Nephron progenitor cell (in vitro differentiated cells): Measurements from ENCODE around the gene ZNF169.
"Not testable (repeated sequence)": the region's sequence is repeated elsewhere in the genome, so short reads cannot be mapped to it uniquely, and the experiment has no call there.

Source experiments
- DNase-seq: peaks from one replicate; pipeline ENCODE4 v3.0.0; 2021
- H3K27ac Mint-ChIP-seq: 2 replicates; pipeline ENCODE4 v1.8.0; 2021; ENCODE audit warnings: mild to moderate bottlenecking, moderate library complexity, mixed read lengths
- H3K27me3 Mint-ChIP-seq: 2 replicates; pipeline ENCODE4 v1.8.0; 2021; ENCODE audit warnings: mild to moderate bottlenecking, low read depth, mixed read lengths; ENCODE audit not compliant: poor library complexity
- H3K36me3 Mint-ChIP-seq: 2 replicates; pipeline ENCODE4 v1.8.0; 2021; ENCODE audit warnings: low read depth, mixed read lengths
- H3K4me1 Mint-ChIP-seq: 2 replicates; pipeline ENCODE4 v1.8.0; 2021; ENCODE audit warnings: mixed read lengths
- H3K4me3 Mint-ChIP-seq: 2 replicates; pipeline ENCODE4 v1.8.0; 2021; ENCODE audit warnings: mild to moderate bottlenecking, moderate library complexity, mixed read lengths
- H3K9me3 Mint-ChIP-seq: 2 replicates; pipeline ENCODE4 v1.8.0; 2021; ENCODE audit warnings: mild to moderate bottlenecking, moderate library complexity, mixed read lengths
- TF ChIP-seq, protein P1 (sequence below): fragments of 200-600 bp; sonication (generic); IDR thresholded peaks from 2 replicates; pipeline ENCODE4 v1.5.0; 2021; ENCODE audit warnings: antibody characterized with exemption

ZNF169 gene

DNA sequence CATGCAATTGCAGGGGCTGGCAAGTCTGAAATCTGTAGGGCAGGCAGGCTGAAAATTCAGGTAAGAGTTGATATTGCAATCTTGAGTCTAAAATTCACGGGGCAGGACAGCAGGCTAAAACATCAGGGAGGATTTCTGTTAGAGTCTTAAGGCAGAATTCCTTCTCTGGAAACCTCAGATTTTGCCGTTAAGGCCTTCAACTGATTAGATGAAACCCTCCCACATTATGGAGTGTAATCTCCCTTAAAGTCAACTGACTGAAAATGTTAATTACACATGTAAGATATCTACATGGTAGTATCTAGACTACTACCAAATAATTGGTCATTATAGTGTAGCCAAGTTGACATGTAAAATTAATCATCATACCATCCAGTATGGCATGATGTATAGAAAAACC lies 3.1 kb upstream of the ZNF169 start:
- peaks cover 4% of the 10 kb centered on the region for H3K36me3 Mint-ChIP-seq
- H3K4me3 Mint-ChIP-seq, result no peak overlapping the region
- TF ChIP-seq, protein P1, sequence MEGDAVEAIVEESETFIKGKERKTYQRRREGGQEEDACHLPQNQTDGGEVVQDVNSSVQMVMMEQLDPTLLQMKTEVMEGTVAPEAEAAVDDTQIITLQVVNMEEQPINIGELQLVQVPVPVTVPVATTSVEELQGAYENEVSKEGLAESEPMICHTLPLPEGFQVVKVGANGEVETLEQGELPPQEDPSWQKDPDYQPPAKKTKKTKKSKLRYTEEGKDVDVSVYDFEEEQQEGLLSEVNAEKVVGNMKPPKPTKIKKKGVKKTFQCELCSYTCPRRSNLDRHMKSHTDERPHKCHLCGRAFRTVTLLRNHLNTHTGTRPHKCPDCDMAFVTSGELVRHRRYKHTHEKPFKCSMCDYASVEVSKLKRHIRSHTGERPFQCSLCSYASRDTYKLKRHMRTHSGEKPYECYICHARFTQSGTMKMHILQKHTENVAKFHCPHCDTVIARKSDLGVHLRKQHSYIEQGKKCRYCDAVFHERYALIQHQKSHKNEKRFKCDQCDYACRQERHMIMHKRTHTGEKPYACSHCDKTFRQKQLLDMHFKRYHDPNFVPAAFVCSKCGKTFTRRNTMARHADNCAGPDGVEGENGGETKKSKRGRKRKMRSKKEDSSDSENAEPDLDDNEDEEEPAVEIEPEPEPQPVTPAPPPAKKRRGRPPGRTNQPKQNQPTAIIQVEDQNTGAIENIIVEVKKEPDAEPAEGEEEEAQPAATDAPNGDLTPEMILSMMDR, result no peak
- H3K27ac Mint-ChIP-seq, result no peak overlapping the region
- DNase-seq, result no peak
- H3K9me3 Mint-ChIP-seq, result peaks cover 5% of the 10 kb centered on the region
- peaks cover 9% of the 10 kb centered on the region for H3K4me1 Mint-ChIP-seq
- H3K27me3 Mint-ChIP-seq, result peaks cover 17% of the 10 kb centered on the region

DNA sequence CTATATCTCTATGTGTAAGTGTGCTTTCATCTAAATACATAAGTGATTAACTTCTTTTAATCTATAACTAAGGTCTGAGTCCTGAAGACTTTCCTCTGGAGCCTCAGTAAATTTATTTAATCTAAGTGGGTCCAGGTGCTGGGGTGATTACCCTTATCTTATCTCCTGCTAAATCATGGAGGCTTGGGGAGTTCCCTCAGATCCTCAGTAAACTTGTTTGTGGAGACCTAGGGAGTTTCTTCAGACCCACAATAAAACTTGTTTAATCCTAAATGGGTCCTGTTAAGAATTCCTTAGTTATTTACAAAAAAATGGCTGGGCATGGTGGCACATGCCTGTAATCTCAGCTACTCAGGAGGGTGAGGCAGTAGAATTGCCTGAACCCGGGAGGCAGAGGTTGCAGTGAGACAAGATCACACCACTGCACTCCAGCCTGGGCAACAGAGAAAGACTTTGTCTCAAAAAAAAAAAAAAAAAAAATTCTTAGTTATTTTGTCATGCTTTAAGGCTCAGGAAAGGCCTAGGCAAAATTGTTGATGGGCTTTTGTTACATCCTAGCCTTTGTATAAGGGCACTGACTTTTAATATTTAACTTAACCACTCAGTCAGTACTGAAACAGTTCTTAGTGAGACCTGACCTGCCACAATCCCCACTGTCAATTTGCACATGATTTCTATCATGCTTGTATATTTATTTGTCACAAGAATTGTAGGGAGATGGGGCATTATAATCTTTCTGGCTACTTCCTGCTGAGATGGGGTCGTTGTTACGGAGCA lies 6.7 kb downstream of the ZNF169 start:
- not testable (repeated sequence) for H3K27ac Mint-ChIP-seq, H3K4me3 Mint-ChIP-seq, H3K27me3 Mint-ChIP-seq, DNase-seq, H3K4me1 Mint-ChIP-seq
- Mint-ChIP-seq H3K9me3 (peaks cover 48% of the 10 kb centered on the region), H3K36me3 (peaks cover 74% of the 10 kb centered on the region)

DNA sequence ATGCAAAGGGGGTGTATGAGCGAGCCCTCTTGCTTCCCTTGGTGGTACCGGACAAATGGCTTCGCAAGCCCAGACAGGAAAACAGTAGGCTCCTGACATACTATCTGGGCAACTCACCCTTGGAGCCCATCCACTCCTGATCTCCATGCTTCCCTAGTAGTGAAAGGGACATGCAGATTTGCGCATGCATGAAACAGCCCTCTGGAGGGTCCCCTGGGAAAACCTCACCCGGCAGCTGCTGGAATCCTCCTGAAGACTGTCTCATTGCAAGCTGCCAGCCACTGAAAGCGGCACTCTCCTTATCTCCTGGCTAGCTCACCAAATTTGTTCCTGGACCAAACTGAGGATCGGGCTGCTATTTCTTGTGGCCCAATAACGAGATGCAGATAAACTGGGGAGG lies 10.2 kb downstream of the ZNF169 start:
- TF ChIP-seq, protein P1, result no peak
- Mint-ChIP-seq H3K4me1 (no peaks in the 10 kb centered on the region), H3K9me3 (peaks cover 70% of the 10 kb centered on the region), H3K27ac (no peak overlapping the region), H3K36me3 (peaks cover 65% of the 10 kb centered on the region), H3K4me3 (no peak overlapping the region), H3K27me3 (no peaks in the 10 kb centered on the region)
- no peak for DNase-seq

DNA sequence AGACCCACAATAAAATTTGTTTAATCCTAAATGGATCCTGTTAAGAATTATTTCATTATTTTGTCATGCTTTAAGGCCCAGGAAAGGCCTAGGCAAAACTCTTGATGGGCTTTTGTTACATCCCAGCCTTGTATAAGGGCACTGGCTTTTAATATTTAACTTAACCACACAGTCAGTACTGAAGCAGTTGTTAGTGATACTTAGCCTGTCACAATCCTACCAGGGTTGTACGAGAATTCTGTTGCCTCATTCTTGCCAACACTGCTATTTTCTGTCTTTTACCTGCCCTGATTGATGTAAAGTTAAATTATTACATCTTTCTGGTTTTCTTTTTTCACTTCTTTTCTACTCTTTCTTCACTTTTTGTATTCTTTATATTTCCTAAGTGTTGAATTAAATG lies 10.9 kb downstream of the ZNF169 start:
- no peak overlapping the region for H3K27ac Mint-ChIP-seq
- TF ChIP-seq, protein P1, result no peak

DNA sequence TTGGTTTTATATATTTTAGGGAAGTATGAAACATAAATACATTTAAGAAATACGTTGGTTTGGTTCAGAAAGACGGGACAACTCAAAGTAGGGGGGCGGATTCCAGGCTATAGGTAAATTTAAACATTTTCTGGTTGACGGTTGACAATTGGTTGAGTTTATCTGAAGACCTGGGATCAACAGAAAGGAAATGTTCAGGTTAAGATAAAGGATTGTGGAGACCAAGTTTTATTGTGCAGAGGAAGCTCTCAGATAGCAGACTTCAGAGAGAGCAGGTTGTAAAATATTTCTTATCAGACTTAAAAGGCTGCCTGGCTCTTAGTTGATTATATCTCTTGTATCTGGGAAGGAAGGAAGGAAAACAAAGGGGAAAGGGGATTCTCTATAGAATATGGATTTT lies 17.9 kb downstream of the ZNF169 start:
- H3K36me3 Mint-ChIP-seq, result peaks cover 84% of the 10 kb centered on the region
- H3K27me3 Mint-ChIP-seq, H3K27ac Mint-ChIP-seq, DNase-seq, H3K4me1 Mint-ChIP-seq, H3K4me3 Mint-ChIP-seq: not testable (repeated sequence)
- H3K9me3 Mint-ChIP-seq, result peaks cover 54% of the 10 kb centered on the region

More for the DNA sequence above, 10.9 kb downstream of the ZNF169 start:
- no peaks in the 10 kb centered on the region for H3K4me1 Mint-ChIP-seq
- no peak for DNase-seq
- no peaks in the 10 kb centered on the region for H3K27me3 Mint-ChIP-seq
- no peak overlapping the region for H3K4me3 Mint-ChIP-seq
- peaks cover 72% of the 10 kb centered on the region for H3K9me3 Mint-ChIP-seq
- H3K36me3 Mint-ChIP-seq, result peaks cover 63% of the 10 kb centered on the region

DNA sequence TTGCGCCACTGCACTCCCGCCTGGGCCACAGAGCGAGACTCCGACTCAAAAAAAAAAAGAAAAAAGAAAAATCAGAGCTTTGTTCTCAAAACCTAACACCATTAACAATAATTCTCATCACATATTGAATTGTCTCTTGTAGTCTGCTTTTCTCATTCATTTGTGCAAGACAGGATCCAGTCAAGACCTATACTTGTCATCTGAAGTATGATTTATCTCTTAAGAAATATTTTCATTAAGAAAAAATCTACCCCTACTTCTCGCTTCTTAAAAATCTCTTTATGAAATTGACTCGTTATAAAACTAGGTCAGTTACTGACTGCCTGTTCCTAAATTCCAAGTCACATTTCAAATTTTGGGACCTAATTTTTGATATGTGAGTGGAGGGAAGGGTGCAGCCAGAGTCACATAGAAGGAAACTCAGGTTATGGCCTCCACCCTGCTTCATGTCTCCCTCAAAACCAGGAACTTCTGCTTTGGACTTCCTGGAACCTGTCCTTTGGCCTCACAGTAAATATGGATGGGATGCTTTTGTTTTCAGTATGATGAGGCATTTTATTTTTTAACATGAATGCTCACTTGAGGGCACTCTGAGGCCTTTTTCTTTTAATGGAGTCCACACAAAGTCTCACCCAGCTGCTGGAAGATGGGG lies 18.9 kb downstream of the ZNF169 start:
- no peak overlapping the region for H3K27ac Mint-ChIP-seq
- no peak overlapping the region for H3K4me3 Mint-ChIP-seq
- TF ChIP-seq, protein P1, result no peak
- peaks cover 4% of the 10 kb centered on the region for H3K27me3 Mint-ChIP-seq
- peaks cover 49% of the 10 kb centered on the region for H3K9me3 Mint-ChIP-seq
- H3K4me1 Mint-ChIP-seq, result peaks cover 9% of the 10 kb centered on the region
- H3K36me3 Mint-ChIP-seq, result peaks cover 84% of the 10 kb centered on the region
- no peak for DNase-seq
